Pancreas (tissue), 10 donors: ENCODE data around the gene ZNF83. TPM values are rescaled to one million over a fixed set of nuclear protein-coding genes. Genes with fewer than 3 reads are reported as not detected.

Experiments
- ATAC-seq, 4 donors: fragments of 200-7000 bp; cut with Tn5 transposase; one replicate each; pipeline versions ENCODE4 v1.8.0 to v1.9.1; 2020; ENCODE audit warnings: mild to moderate bottlenecking in 4 of 4, moderate library complexity in 4 of 4
- DNase-seq, 6 donors: peaks; one replicate each; pipeline ENCODE4 v3.0.0-alpha.2; 2020
- FAIRE-seq: peaks from 2 replicates; lab custom pipeline; 2012; peaks lifted over from hg19 to GRCh38; lab: Jason Lieb, UNC
- H3K27ac ChIP-seq, 4 donors: fragments of 200-600 bp; sonication (generic); 1 replicate in 3 of 4; 2 replicates in 1 of 4; pipeline versions ENCODE4 v1.5.0 to v1.8.0; 2020
- H3K27me3 ChIP-seq, 4 donors: fragments of 200-600 bp; one replicate each; pipeline ENCODE4 v1.8.0; 2021
- H3K36me3 ChIP-seq, 3 donors: fragments of 200-600 bp; sonication (generic) in 1 of 3; one replicate each; pipeline versions ENCODE4 v1.5.0 to v1.8.0; 2020 to 2021
- H3K4me1 ChIP-seq, 3 donors: fragments of 200-600 bp; one replicate each; pipeline ENCODE4 v1.8.0; 2021
- H3K4me3 ChIP-seq, 4 donors: fragments of 200-600 bp; sonication (generic) in 2 of 4; one replicate each; pipeline versions ENCODE4 v1.5.0 to v1.8.0; 2020 to 2021
- H3K9me3 ChIP-seq, 4 donors: fragments of 200-600 bp; one replicate each; pipeline ENCODE4 v1.8.0; 2021
- CTCF ChIP-seq, 4 donors: fragments of 200-600 bp; sonication (generic) in 3 of 4; IDR thresholded peaks; one replicate each; pipeline versions ENCODE4 v1.5.0 to v1.8.0; 2021; ENCODE audit warnings: antibody characterized with exemption in 4 of 4
- WGBS, 2 donors: extraction: QIAGEN DNeasy Blood & Tissue Kit; methylation state at CpG; one replicate each; pipeline ENCODE4 v1.1.7; 2013; 5-methylcytosine and 5-hydroxymethylcytosine counted together
- intact Hi-C, 3 donors: fragments of 100-400 bp; cut with DNase I; formaldehyde crosslinking; loops; one replicate each; pipeline versions ENCODE4 v1.11.1 to v1.14.2; 2022
- polyA plus RNA-seq, 2 donors: library from polyadenylated mRNA; stranded (reverse); fragments of 200-250 nt; gene quantifications; one replicate each; pipeline ENCODE4 v1.2.3, GENCODE V29; 2013
- total RNA-seq, 6 donors: library from RNA; stranded (reverse); fragmentation: NEBNext Ultra II Directional in 4 of 6; extraction: Animal tissue kit (Norgen Biotek cat#: 25700) in 4 of 6; gene quantifications; one replicate each; pipeline versions ENCODE4 v1.2.1 to v1.2.4, GENCODE V29; 2021 to 2023
- donor health status: healthy with polysubstance abuse.
- donor health status: DM: no; HTN: no; CAD: no; lungs with moderate emphysema.
- donor health status: DM: no; HTN: no; CAD: no.
- donor health status: control.
- donor health status: control.
- donor health status: Bipolar disorder and iron deficiency.
- donor health status: DM: yes; HTN: yes; CAD: no.
- donor health status: DM: no; HTN: no; CAD: no.
- donor health status: DM: no; HTN: no; CAD: no.
- donor health status: DM: yes; HTN: yes; CAD: no.

ZNF83 gene
- total and polyA plus RNA-seq, 8 donors = 8.7 to 86.8 (median 20.3) TPM

- no peak overlapping the region for H3K27ac ChIP-seq
- FAIRE-seq = no peak
- H3K4me1 ChIP-seq = no peaks in the 10 kb centered on the region
- no peak overlapping the region for H3K4me3 ChIP-seq
- H3K9me3 ChIP-seq = no peaks in the 10 kb centered on the region
- H3K27me3 ChIP-seq = no peaks in the 10 kb centered on the region
- H3K36me3 ChIP-seq = peaks cover 0 to 6% (median 0%) of the 10 kb centered on the region in 3 donors
- no peak for TF ChIP-seq CTCF (IDR thresholded peaks at IDR 0.05)
- no peak for DNase-seq
- WGBS, 2 donors = 94 to 98% methylated on average over 2 of the region's 2 CpGs
- no peak for ATAC-seq
- intact Hi-C loops = no loop called here
Measured at GRCh38 chr19:52566588-52566987, 71.6 kb downstream of the ZNF83 start.

- 92 to 94% methylated on average over 6 of the region's 6 CpGs for WGBS, 2 donors
- Histone ChIP-seq H3K27me3 (no peaks in the 10 kb centered on the region), H3K36me3 (peaks cover 0 to 6% (median 0%) of the 10 kb centered on the region in 3 donors), H3K9me3 (no peaks in the 10 kb centered on the region), H3K4me3 (no peak overlapping the region), H3K27ac (no peak overlapping the region), H3K4me1 (no peaks in the 10 kb centered on the region)
- intact Hi-C loops = no loop called here
- ATAC-seq = no peak
- FAIRE-seq = no peak
- no peak for TF ChIP-seq CTCF (IDR thresholded peaks at IDR 0.05)
- no peak for DNase-seq
Measured at GRCh38 chr19:52566121-52566520, 72.0 kb downstream of the ZNF83 start.

Other genes with a start within 250 kb of the ZNF83 start
- gene ZNF528, start 240.5 kb downstream of the ZNF83 start, total RNA-seq = 10 to 100 TPM in 1 of 6 donors, 1 to 10 TPM in 5; 3.9 to 12.4 (median 6.9) TPM
- gene ZNF528, start 240.5 kb downstream of the ZNF83 start, polyA plus RNA-seq = 1 to 10 TPM; 6.3 to 7.3 TPM
- gene ZNF534, start 209.2 kb downstream of the ZNF83 start, total RNA-seq = not detected
- gene ZNF534, start 209.2 kb downstream of the ZNF83 start, polyA plus RNA-seq = not detected
- gene ZNF578, start 184.8 kb downstream of the ZNF83 start, total RNA-seq = 1 to 10 TPM in 1 of 6 donors, under 1 TPM in 5; 0.16 to 2.0 (median 0.56) TPM
- gene ZNF578, start 184.8 kb downstream of the ZNF83 start, polyA plus RNA-seq = under 1 TPM; 0.15 to 0.85 TPM
- 10 to 100 TPM in 5 of 6 donors, 1 to 10 TPM in 1; 9.0 to 17.1 (median 10.9) TPM for gene ZNF808, start 110.7 kb downstream of the ZNF83 start, total RNA-seq
- 1 to 10 TPM; 3.6 to 4.0 TPM for gene ZNF808, start 110.7 kb downstream of the ZNF83 start, polyA plus RNA-seq
- 10 to 100 TPM in 1 of 6 donors, 1 to 10 TPM in 5; 4.6 to 13.6 (median 7.4) TPM for gene ZNF701, start 68.1 kb downstream of the ZNF83 start, total RNA-seq
- 1 to 10 TPM; 4.2 to 6.6 TPM for gene ZNF701, start 68.1 kb downstream of the ZNF83 start, polyA plus RNA-seq
- 10 to 100 TPM in 1 of 6 donors, 1 to 10 TPM in 5; 5.7 to 15.2 (median 7.0) TPM for gene ZNF611, start 96.7 kb upstream of the ZNF83 start, total RNA-seq
- gene ZNF611, start 96.7 kb upstream of the ZNF83 start, polyA plus RNA-seq = 1 to 10 TPM; 3.4 to 6.2 TPM
- gene ZNF600, start 148.4 kb upstream of the ZNF83 start, total RNA-seq = 10 to 100 TPM in 1 of 6 donors, 1 to 10 TPM in 5; 3.1 to 10.3 (median 5.1) TPM
- 10 to 100 TPM; 11.0 to 17.4 TPM for gene ZNF600, start 148.4 kb upstream of the ZNF83 start, polyA plus RNA-seq
- 10 to 100 TPM in 1 of 6 donors, 1 to 10 TPM in 5; 4.9 to 13.5 (median 7.1) TPM for gene ZNF28, start 183.3 kb upstream of the ZNF83 start, total RNA-seq
- gene ZNF28, start 183.3 kb upstream of the ZNF83 start, polyA plus RNA-seq = 1 to 10 TPM; 2.3 to 2.8 TPM
- 10 to 100 TPM in 2 of 6 donors, 1 to 10 TPM in 4; 7.0 to 14.7 (median 8.5) TPM for gene ZNF468, start 219.3 kb upstream of the ZNF83 start, total RNA-seq
- 10 to 100 TPM in 1 of 2 donors, 1 to 10 TPM in 1; 6.5 to 10.0 TPM for gene ZNF468, start 219.3 kb upstream of the ZNF83 start, polyA plus RNA-seq